NCI-H226 (cell line): ENCODE results near the gene IGFALS.

Source experiments
- DNase-seq: peaks from one replicate; pipeline ENCODE4 v3.0.0-alpha.2; 2015

Gene IGFALS

DNA sequence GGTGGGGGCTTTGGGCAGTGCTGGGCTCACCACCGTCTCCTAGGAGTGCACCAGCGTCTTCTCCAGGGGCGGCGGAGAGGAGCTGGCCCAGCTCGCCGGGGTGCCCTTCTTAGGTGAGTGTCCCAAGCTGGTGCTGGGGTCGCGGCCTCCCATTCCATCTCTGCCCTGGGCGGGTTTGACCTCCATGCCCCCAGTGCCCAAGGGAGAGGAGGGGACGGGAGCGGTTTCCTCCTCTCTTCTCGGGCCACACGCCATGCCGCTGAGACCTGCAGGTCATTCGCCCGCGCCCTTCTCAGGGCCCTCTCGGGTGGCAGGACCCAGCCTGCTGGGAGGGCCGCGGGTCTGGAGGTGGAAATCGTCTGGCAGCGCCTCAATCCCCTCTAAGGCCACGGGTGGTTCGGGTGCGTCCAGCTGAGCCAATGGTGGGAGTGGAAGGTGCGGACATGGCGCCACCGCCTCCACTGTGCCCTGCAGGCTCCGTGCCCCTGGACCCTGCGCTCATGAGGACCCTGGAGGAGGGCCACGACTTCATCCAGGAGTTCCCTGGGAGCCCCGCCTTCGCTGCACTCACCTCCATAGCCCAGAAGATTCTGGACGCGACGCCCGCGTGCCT is 5.3 kb downstream of the IGFALS start:
- DNase-seq: no peak

DNA sequence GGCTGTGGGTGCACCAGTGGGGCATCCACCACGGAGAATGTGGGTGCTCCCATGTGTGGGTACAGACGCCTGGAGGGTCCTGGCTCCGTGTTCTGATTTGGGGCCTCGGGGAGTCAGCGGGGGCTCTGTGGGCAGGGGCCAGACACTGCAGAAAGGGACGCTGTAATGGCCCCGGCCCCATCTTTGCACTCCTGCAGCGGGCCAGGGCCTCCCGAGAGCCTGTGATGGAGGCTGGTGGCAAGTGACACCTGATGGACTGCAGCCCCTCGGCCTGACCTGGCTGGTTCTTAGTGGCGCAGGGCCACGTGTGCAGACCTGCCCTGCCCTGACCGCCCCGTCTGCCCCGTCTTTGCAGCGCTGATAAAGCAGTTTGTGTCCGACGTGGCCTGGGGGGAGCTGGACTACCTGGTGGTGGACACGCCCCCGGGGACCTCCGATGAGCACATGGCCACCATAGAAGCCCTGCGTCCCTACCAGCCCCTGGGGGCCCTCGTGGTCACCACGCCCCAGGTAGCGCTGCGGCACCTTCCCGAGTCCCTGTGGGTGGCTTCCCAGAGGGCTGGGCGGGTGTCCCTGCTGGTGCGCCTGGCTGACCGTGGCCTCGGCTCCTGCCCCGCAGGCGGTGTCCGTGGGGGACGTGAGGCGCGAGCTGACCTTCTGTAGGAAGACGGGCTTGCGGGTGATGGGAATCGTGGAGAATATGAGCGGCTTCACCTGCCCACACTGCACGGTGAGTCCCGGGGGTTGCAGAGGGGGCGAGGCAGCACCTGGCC is 6.0 kb downstream of the IGFALS start:
- DNase-seq: no peak

DNA sequence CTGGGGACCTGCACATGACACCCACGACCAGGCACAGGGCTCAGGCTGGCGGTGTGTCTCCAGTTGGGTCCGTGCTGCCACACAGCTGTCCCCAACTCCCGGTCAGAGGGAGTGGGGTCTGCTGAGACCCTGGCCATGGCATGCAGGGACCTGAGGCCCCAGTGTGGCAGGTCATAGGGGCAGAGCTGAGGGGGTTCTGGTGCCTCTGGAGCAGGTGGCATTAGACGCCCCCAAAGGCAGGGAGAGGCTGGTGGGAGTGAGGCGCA is 6.5 kb downstream of the IGFALS start:
- no peak for DNase-seq

DNA sequence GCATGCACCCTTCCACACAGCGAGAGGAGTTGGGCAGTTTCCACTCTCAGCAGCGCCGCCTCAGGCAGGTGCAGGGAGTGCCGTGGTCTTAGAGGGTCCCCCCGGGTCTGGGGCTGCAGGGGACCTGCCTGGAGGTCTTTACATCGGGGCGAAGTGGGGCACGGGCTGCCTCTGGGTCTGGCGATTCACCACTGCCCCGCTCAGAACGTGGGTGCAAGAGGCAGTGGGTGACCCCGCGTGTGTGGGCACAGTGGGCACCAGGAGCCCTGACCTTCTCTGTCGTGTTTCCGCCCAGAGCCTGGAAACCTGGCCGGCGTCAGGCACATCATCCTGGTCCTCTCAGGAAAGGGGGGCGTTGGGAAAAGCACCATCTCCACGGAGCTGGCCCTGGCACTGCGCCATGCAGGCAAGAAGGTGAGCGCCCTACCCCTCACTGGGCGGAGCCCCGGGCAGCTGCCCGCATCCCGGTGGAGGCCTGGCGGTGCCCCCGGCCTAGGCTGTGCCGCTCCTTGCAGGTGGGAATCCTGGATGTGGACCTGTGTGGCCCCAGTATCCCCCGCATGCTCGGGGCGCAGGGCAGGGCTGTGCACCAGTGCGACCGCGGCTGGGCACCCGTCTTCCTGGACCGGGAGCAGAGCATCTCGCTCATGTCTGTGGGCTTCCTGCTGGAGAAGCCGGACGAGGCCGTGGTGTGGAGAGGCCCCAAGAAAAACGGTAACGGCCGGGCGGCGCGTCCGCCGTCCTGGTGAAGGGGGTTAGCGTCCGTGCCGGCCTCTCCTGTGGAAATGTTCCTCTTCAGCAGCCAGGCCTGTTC is 7.1 kb downstream of the IGFALS start:
- DNase-seq: no peak

DNA sequence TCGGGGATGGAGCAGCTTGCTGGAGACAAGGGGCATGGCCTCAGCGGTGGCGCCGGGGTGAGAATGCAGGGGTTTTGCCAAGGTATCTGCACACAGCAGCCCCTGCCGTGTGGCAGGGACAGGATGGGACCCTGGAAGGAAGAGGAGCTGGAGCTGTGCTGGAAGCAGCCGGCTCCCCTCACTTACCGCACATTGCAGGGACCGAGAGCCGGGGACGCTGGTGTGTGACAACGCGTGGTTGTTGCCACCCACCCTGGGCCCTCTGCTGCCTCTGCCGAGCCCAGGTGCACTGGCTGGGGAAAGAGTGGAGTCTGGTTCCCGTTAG is 7.7 kb downstream of the IGFALS start:
- DNase-seq: no peak

DNA sequence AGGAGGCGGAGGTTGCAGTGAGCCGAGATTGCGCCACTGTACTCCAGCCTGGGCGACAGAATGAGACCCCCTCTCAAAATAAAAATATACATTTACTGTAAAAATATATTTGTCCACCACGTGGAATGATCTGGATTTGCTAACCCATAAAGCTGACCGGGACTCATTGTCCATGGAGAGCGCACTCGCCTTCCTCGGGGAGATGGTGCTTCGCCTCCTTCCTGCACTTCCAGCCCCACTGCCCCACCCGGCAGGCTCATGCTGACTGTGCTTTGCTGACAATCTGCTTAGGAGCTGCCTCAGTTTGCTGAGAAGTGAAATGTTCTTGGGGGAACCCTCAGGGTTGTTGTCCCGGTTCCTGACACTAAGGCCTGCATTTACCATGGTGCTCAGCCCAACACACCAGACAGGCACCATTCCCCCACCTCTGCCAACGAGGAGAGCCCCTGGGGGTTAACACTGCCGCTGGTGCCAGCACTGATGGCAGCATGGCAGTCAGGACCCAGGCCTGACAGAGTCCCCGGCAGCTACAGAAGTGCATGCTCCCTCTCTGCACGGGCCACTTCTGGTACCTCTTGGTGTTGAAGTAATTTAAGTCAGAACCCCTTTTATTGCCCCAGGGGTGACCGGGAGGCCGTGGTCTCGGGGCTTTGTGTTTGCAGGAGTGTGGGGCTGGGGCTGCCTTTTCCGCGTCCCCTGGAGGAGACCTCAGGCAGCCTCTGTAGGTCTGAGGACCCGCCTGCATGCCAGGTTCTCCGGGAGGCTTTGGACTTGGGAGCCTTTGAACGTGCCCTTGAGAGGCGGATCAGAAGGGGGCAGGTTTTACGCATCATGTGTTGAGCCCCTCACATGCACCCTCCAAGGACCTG is 8.3 kb downstream of the IGFALS start:
- no peak for DNase-seq

DNA sequence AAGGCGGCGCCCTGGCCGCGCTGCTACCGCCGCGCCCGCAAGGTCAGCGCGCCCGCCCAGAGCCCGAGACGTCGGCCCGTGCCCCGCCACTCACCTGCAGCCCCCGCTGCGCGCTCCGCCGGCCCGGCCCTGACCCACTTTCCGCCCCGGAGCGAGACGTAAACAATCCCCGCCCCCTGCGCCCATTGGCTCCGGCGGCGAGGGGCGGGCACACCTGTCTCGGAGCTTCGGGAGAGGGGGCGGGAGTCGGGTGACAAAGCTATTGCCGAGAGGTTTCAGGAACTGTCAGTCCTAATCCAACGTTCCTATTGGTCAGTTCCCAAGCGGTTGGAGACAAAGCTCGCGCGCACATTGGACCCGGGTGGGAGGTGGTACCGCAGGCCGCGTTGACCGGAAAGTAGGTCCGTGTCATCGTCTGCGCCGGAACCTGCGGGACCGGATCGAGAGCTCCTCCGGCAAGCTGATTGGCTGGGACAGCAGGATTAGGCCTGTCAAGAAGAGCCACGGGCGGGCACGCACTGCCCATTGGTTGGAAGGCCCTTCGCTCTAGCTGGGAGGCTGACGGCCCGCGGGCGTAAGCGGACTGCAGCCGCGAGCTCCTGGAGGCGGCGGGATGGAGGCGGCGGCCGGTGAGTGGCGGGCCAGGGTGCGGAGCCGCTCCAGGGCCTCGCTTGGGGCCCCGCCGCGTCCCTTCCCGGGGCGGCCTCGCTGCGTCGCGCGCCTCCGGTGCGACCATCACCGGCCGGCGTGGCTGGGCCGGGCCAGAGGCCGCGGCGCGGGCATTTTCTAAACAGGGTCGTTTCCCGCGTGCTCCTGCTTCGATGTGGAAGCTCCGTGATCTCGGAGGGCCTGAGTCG is 10.9 kb downstream of the IGFALS start, which contains the start of the genes NUBP2 and SPSB3:
Gene NUBP2, plus strand, starts transcription at position 553 of the 857 bp plus-strand sequence. Its CDS starts 61 bp downstream, at position 614.
Gene SPSB3, minus strand, starts transcription at position 164 of the 857 bp plus-strand sequence. CDS start 1,088 bp downstream, outside the sequence.
- DNase-seq: peak; percentile 100

DNA sequence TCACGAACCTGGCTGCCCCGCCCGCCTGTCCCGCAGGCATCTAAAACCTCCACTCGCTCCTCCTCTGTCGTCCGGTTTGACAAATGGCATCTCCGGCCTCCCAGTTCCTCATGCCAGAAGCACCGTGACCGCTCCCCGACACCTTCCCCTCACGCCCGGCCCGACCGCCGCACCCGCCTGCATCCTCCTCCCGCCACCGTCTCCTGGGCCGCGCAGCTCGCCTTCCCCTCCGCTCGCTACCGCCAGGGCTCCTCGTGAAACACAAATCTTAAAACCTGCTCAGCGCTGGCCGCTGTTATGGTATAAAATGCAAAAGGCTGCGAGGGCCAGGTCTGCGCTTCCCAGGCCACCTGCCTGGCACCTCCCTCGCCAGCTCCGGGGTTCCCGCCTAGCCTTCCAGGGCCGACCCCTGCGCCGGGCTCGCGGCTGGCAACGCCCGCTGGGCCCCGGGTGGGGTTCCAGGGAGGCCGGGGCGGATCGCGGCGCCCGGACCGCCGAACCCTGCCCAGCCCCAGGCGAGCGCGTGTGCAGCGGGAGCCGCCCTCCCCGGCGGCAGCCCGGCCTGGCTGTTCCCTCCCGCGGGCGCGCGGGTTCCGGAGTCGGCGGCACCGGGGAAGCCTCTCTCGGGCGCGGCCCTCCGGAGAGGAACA is 11.6 kb downstream of the IGFALS start:
- DNase-seq: no peak

DNA sequence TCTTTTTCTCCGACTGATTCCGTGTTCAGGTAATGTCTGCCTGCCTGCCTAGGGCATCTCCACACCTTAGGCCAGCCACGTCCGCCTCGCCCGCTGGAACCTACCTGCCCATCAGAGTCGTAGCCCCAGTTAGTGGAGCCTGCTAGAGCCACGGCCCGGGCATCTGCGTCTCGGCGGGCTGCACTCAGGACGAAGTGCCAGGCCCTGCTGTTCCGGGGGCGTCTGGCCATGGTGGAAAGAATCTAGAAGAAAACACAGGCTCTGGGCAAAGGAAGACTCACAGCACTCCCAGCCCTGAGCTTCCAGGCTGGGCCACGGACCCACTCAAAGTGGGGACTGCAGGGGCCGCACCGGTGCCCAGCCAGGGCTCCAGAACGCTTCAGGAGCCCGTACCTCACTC is 12.3 kb downstream of the IGFALS start:
- no peak for DNase-seq

DNA sequence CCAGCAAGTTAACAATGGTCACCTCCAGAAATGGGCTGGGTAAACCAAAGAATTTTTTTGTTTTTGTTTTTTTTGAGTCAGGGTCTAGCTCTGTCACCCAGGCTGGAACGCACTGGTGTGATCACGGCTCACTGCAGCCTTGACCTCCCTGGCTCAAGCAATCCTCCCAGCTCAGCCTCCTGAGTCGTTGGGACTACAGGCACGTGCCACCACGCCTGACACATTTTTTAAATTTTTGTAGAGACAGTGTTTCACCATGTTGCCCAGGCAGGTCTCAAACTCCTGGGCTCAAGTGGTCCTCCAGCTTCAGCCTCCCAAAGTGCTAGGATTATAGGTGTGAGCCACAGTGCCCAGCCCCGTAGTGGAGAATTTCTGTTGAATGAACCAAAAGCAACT is 12.8 kb downstream of the IGFALS start:
- DNase-seq: no peak

DNA sequence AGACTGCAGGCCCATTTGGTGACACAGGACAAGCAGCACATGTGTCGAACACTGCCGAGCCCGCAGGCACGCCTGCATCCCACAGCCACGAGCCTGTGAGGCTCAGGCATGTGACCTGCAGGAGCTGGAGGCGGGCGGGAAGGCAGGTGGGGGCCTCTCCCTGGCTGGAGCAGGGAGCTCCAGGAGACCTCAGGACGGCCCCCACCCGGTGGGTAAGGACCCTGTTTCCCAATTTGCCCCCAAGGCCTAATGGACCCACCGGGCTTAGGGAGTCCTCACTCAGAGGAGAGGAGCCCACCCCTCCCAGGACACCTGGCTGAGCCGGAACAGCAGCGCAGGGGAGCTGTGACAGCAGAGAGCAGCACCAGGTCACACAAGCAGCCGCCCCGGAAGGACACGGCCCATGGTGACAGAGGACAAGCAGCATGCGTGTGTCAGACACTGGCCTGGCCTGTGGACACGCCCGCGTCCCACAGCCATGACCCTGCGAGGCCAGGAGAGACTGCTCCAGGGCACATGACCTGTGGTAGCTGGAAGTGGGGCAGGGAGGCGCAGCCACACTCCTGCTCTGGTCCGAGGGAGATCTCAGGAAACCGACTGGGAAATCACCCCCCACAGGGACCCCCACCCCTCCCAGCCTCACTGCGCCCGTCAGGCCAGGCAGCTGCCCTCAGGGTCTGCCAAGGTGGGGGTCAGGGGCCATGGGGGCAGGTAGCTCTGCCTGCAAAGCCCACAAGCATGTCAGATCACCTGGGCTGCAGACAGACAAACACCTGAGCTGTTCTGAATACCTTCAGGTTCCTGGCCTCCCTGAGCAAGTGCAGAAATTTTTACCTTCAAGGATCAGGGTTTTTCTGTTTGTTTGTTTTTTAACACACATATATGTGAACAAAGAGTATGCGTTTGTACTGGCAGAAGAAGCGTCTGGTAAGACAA is 13.5 kb downstream of the IGFALS start:
- no peak for DNase-seq

DNA sequence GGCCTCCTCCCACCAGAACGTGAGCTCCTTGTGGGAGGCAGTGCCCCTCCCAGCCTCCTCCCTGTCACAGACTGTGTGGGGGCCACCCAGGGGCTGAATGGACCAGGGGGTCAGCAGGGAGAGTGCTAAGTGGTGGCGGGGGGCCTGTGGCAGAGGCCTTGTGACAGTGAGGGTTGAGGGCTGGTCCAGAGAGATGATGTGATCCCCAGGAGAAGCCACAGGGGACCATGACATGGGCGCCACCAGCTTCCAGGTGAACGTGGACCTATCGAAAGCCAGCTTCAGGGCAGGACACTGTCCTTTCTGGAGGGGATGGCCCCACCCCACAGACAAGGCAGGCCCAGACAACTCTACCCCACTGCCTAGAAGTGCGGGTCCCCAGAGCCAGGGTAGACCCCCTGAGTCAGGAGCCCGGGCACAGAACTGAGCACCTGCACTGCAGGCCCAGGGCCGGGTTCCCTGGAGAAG is 14.2 kb downstream of the IGFALS start:
- DNase-seq: no peak

DNA sequence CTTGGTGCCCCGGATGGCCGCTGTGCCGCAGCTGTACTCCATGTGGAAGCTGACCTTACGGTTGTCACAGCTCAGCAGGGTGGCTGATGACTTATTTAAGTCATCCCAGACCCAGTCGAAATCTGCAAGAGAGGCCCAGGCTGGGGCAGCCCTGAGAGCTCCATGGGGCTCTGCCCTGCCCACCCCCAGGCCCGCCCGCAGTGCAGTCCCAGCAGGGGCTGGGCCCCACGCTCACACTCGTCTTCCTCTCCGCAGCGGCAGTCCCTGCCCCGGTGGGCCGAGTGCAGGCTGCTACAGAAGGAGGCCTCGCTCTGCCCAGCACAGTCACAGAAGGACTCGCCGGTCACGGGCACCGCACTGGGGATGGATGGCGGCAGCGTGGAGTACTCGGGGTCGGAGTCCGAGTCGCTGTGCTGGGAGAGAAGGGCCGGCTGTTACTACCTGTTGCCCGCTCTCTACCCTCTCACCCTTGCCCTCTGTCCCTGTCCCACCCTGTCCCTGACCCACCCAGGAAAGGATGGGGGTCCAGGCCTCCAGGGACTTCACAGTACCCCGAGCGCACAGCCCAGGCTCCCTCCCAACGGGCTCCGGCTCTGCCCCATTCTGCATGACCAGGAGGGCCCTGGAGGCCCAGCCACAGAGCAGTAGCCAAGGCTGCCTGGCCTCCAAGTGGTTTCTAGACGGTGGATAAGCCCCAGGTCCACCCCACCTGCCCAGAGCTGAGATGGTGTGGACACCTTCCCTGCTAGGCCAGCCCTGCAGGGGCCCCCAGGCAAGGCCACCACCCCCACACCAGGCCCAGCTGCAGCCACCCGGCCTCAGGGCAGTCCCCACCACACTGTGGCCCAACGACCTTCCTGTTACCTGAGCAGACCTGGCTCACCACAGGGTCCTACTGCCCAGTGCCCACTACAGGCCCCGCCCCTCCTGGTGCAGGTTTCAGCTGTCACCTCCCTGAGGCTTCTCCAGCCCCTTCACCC is 15.0 kb downstream of the IGFALS start:
- no peak for DNase-seq

DNA sequence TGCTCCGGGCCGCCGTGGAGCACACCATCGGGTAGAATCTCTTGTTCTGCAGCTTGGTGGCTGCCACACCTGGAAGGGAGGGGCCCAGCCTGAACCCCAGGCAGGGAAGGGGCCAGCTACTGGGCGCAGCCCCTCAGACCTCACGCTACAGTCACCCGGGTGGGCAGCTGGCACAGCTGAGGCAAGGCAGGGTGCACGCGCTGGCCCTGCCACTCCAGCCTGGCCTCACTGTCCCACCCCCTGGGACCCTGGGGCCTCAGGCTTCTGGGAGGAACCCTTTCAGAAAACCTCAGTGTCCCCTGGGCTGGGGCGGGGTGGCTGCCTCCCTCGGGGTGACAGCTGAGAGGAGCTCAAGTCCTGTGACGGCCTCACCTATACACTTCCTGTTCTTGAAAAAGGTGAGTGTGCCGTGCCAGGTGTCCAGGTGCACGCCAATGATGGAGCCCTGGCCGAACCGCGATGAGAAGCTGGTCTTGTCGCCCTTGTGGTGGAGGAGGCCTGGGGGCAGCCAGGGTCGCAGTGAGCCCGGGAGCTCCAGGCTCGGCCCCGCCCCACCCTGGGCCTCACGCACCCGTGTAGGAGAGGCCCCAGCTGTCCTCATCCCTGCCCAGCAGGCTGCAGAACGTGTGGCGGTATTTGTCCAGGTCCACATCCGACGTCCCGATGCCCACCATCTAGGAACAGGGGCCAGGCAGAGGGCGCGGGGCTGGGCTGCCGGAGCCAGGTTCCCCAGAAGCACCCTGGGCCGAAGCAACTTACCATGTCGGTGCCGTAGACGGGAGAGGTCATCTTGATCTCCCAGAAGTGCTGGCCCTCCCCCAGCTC is 15.9 kb downstream of the IGFALS start:
- DNase-seq: no peak

DNA sequence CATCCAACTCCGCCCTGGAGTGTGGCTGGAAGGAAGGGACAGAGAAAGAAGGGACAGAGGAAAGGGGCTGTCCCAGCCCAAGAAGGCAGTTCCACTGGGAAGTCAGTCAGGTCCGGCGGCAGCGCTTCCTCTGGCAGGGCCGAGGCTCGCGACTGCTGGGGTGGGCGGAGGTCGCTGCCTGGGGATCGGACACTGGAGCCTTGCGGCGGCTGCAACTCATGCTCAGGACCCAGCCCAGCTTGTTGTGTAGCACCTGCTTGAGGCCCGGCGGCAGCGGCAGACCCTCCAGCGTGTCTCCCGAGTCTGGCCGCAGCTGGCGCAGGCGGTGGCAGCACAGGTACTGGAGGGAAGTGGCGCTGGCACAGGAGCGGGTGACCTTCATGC is 16.5 kb downstream of the IGFALS start:
- no peak for DNase-seq

DNA sequence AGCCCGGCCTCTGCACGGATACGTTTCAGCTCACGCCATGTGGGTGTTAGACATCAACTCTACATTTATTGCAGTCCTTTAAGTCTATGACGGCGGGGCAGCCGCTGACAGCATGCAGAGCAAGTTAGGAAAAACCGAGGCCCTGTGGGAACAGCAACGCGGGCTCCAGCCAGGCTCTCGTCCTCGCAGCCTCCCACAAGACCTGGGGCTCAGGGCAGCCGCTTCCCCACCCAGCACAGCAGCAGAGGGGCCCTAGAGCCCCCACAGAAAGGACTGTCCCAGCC is 16.9 kb downstream of the IGFALS start:
- no peak for DNase-seq

DNA sequence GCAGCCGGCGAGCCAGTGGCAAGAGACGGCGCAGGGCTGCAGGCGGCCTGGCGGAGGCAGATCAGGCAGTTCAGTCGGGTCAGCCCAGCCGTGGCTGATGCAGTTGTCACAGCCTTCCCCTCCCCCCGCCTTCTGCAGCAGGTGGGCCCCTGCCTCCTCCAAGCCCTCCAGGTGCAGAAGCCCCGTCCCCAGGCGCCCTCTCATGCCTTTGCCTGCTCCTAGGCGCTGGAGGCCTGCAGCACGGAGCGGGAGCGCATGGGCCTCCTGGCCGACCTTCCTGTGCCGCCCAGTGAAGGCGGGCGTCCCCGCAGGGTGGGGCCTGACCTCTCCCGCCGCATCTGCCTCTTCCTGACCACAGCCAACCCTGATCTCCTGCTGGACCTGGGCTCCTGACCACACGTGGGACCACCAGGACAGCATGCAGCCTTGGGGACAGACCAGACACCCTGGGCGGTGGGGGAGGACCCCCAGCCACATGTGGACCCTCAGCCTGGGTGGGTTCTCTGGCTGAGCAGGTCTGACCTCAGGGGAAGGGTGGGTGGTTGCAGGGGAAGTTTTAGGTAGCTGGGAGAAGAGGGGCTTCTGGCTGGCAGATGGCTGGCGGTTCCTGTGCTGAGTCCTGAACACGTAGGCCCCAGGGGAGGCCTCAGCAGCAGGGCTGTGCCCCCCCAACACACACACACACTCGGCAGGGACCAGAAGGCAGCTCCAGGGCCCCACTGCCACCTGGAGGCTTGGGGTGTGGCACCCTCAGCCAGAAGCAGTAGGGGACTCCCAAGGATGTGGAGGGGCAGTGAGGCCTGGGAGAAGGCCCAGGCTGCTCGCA is 17.4 kb downstream of the IGFALS start:
- no peak for DNase-seq
